A673 (cell line): Measurements from ENCODE around the gene GRIN3B. TPM values are rescaled to one million over a fixed set of nuclear protein-coding genes. Genes with fewer than 3 reads are reported as not detected.

Source experiments
- BruUV-seq: library from RNA; stranded (reverse); fragments of 400-500 nt; replicated peaks from 2 replicates; lab custom pipeline; 2021; lab: Mats Ljungman, UMichigan
- CTCF ChIA-PET: fragments of 300-600 bp; sonication (Branson Sonifier 250); formaldehyde crosslinking; loops from one replicate; lab custom pipeline; 2022; ENCODE audit warnings: antibody characterized with exemption; lab: Charles Lee
- POLR2A ChIA-PET: fragments of 300-600 bp; sonication (Branson Sonifier 250); formaldehyde crosslinking; loops from one replicate; lab custom pipeline; 2022; ENCODE audit warnings: antibody characterized with exemption; ENCODE audit not compliant: low non-redundant PET; lab: Charles Lee
- DNase-seq: peaks from one replicate; pipeline ENCODE4 v3.0.0-alpha.2; 2015; ENCODE audit warnings: low spot score
- H3K27ac ChIP-seq: fragments of 200-600 bp; sonication (generic); 2 replicates; pipeline ENCODE4 v1.5.1; 2016; ENCODE audit warnings: mixed run types, low read depth, mild to moderate bottlenecking, mixed read lengths, antibody characterized with exemption, low read length; ENCODE audit not compliant: poor library complexity, severe bottlenecking
- H3K27me3 ChIP-seq: fragments of 200-600 bp; sonication (generic); replicated peaks from 2 replicates; pipeline ENCODE4 v1.6.1; 2017; ENCODE audit warnings: mixed run types, low read depth, mild to moderate bottlenecking, mixed read lengths, antibody characterized with exemption, low read length; ENCODE audit not compliant: insufficient read depth, poor library complexity
- H3K36me3 ChIP-seq: fragments of 200-600 bp; sonication (generic); 2 replicates; pipeline ENCODE4 v1.6.1; 2016; ENCODE audit warnings: mixed run types, mild to moderate bottlenecking, mixed read lengths, antibody characterized with exemption, low read length; ENCODE audit not compliant: insufficient read depth, poor library complexity, severe bottlenecking
- H3K4me1 ChIP-seq: fragments of 200-600 bp; sonication (generic); 2 replicates; pipeline ENCODE4 v1.6.1; 2017; ENCODE audit warnings: mixed run types, mild to moderate bottlenecking, mixed read lengths, antibody characterized with exemption, low read length; ENCODE audit not compliant: insufficient read depth, poor library complexity, severe bottlenecking
- H3K4me3 ChIP-seq: fragments of 200-600 bp; sonication (generic); 2 replicates; pipeline ENCODE4 v1.5.1; 2016; ENCODE audit warnings: low read depth, mixed run types, mild to moderate bottlenecking, mixed read lengths, low read length; ENCODE audit not compliant: poor library complexity, severe bottlenecking
- H3K9me3 ChIP-seq: fragments of 200-600 bp; sonication (generic); 2 replicates; pipeline ENCODE4 v1.6.1; 2016; ENCODE audit warnings: mixed run types, low read depth, mild to moderate bottlenecking, mixed read lengths, antibody characterized with exemption, low read length; ENCODE audit not compliant: poor library complexity, severe bottlenecking
- EZH2 ChIP-seq: fragments of 200-600 bp; sonication (generic); IDR thresholded peaks from 2 replicates; pipeline ENCODE4 v1.6.1; 2017; ENCODE audit warnings: borderline replicate concordance, low read depth, mild to moderate bottlenecking, mixed read lengths, antibody characterized with exemption, low read length; ENCODE audit not compliant: poor library complexity, severe bottlenecking
- intact Hi-C: fragments of 100-400 bp; cut with micrococcal nuclease; formaldehyde crosslinking; loops from one replicate; pipeline ENCODE4 v1.10.0; 2022; ENCODE audit not compliant: unreplicated experiment
- total RNA-seq: library from RNA; stranded (reverse); gene quantifications from 2 replicates; pipeline ENCODE4 v1.2.3, GENCODE V29; 2021
- TF ChIP-seq, protein P1 (sequence below): fragments of 300-800, 200-600 bp; sonication (generic); conservative IDR thresholded peaks from 2 replicates; pipeline ENCODE4 v1.5.1; 2017; ENCODE audit warnings: low read depth, mild to moderate bottlenecking, antibody characterized with exemption, low read length, moderate library complexity, mixed read lengths

Gene GRIN3B
- total RNA-seq, 1 experiment from 2014 or later, result not detected

DNA sequence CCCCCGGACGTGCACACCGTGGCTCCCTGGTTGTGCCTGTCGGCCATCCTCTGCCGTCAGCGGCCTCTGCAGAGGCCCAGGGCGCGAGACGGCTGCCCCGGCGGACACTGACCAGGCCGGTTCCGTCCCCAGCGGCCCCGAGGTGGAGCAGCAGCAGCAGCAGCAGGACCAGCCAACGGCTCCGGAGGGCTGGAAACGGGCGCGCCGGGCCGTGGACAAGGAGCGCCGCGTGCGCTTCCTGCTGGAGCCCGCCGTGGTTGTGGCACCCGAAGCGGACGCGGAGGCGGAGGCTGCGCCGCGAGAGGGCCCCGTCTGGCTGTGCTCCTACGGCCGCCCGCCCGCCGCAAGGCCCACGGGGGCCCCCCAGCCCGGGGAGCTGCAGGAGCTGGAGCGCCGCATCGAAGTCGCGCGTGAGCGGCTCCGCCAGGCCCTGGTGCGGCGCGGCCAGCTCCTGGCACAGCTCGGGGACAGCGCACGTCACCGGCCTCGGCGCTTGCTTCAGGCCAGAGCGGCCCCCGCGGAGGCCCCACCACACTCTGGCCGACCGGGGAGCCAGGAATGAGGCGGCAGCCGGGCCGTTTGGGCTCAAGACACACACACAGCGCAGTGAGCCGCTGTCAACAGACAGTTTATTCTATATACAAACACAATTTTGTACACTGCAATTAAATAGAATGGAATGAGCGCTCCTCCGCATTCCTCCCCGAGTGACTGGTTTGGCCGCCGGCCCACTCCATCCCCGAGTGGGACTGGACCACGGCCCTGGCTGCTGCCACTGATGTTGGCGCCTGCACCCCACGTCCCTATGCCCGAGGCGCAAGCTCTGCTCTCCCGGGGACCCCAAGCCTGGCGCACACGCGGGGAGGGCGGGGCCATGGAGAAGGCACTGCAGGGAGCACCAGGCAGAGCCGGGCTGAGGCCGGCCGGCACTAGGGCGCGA lies 9.1 kb downstream of the GRIN3B start:
- DNase-seq, result peak; percentile 73

DNA sequence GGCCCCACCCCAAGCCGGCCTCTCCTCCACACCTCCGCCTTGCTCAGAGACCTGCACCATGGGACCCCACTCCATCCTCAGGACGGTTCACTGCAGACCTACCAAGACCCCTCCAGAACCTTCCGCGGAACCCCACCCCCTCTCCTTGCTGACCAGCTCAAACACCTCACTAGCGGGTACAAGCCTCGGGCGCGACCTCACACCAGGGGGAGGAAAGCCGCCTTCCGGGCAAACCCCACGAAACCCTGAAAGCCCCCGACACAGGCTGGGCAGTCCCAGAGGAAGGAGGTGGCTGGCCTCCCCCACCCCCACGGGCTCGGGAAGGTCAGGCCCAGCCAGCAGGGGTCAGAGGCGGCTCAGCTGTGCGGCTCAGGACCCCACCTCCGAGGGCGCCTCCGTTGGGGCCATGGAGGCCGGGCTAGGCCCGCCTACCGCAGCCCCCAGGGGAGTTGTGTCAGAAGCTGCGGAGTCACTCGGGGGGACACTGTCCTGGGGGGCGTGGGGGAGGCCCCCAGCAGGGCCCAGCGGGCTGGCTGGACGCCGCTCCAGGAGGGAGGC lies 9.8 kb downstream of the GRIN3B start:
- Histone ChIP-seq H3K4me3 (no peak overlapping the region), H3K36me3 (peaks cover 43% of the 10 kb centered on the region), H3K27me3 (no peaks in the 10 kb centered on the region), H3K9me3 (no peaks in the 10 kb centered on the region), H3K27ac (peak overlapping the region; percentile 49), H3K4me1 (peaks cover 16% of the 10 kb centered on the region)
- ChIA-PET CTCF (no interaction called here), POLR2A (interaction anchor here (0.7 kb wide), 1 partner anchor 131 kb away, joined by 3 read pairs; no protein-coding TSS in a partner anchor)
- no peak for DNase-seq
- TF ChIP-seq, protein P1, sequence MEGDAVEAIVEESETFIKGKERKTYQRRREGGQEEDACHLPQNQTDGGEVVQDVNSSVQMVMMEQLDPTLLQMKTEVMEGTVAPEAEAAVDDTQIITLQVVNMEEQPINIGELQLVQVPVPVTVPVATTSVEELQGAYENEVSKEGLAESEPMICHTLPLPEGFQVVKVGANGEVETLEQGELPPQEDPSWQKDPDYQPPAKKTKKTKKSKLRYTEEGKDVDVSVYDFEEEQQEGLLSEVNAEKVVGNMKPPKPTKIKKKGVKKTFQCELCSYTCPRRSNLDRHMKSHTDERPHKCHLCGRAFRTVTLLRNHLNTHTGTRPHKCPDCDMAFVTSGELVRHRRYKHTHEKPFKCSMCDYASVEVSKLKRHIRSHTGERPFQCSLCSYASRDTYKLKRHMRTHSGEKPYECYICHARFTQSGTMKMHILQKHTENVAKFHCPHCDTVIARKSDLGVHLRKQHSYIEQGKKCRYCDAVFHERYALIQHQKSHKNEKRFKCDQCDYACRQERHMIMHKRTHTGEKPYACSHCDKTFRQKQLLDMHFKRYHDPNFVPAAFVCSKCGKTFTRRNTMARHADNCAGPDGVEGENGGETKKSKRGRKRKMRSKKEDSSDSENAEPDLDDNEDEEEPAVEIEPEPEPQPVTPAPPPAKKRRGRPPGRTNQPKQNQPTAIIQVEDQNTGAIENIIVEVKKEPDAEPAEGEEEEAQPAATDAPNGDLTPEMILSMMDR, result no peak
- no peak for TF ChIP-seq EZH2
- intact Hi-C loops, result no loop called here
- TSS peak; percentile 91 for BruUV-seq

More for the DNA sequence above, 9.1 kb downstream of the GRIN3B start:
- H3K4me3 ChIP-seq, result no peak overlapping the region
- ChIA-PET CTCF (no interaction called here), POLR2A (no interaction called here)
- H3K27ac ChIP-seq, result peak overlapping the region; percentile 49
- H3K27me3 ChIP-seq, result no peaks in the 10 kb centered on the region
- intact Hi-C loops, result no loop called here
- BruUV-seq, result no TSS peak
- peaks cover 16% of the 10 kb centered on the region for H3K4me1 ChIP-seq
- no peak for TF ChIP-seq EZH2
- TF ChIP-seq, protein P1, result no peak
- no peaks in the 10 kb centered on the region for H3K9me3 ChIP-seq
- H3K36me3 ChIP-seq, result peaks cover 43% of the 10 kb centered on the region

DNA sequence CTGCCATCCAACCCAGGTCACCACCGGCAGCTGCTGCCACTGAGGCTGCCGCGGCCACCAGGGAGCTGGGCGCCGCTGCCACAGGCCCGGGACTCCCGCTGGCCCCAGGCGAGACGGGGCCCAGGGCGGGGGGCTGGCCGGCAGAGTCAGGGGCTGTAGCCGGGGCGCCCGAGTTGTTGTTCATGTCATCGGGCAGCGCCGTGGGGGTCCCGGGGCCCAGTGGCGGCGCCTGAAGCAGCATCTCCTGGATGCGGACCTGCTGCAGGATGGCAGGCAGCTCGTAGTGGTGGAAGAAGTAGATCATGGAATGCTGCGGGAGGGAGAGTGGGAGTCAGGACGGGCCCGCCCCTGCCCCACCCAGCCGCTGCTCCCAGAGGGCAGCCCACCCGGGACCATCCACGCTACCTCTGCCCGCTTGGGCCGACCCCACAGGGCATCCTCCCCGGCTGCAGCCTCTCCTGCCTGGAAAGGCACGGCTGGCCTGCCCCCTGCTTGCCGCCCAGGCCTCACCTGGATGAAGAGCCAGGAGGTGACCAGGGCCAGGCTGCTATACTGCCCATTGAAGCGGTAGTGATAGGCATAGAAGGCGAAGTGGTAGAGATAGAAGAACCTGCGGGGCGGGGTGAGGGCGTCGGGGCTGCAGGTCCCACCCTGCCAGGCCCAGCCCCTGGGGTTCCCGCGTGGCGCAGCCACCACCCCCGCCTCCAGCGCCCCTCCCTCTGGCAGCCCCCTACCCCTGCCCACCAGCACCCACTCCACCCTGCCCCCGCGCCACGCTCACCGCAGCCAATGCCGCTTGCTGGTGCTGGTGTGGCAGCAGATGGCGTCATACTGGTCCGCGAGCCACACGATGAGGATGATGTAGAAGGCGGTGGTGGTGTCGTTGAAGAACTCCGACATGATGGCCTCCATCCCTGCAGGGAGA lies 10.6 kb downstream of the GRIN3B start:
- no TSS peak for BruUV-seq
- ChIA-PET CTCF (no interaction called here), POLR2A (interaction anchor here (0.7 kb wide), 1 partner anchor 130 kb away, joined by 3 read pairs; no protein-coding TSS in a partner anchor)
- DNase-seq, result no peak
- Histone ChIP-seq H3K36me3 (peaks cover 43% of the 10 kb centered on the region), H3K4me1 (peaks cover 19% of the 10 kb centered on the region), H3K27me3 (no peaks in the 10 kb centered on the region), H3K27ac (no peak overlapping the region), H3K4me3 (no peak overlapping the region), H3K9me3 (no peaks in the 10 kb centered on the region)
- no peak for TF ChIP-seq EZH2
- TF ChIP-seq, protein P1, result no peak
- intact Hi-C loops, result no loop called here
